OCI-LY7 (cell line): ENCODE results near the gene PDXK. TPM values are rescaled to one million over a fixed set of nuclear protein-coding genes. Genes with fewer than 3 reads are reported as not detected.
"Not testable (repeated sequence)": the region's sequence is repeated elsewhere in the genome, so short reads cannot be mapped to it uniquely, and the experiment has no call there.

Experiments used
- BruUV-seq: library from RNA; stranded (reverse); fragments of 400-500 nt; replicated peaks from 2 replicates; lab custom pipeline; 2021; lab: Mats Ljungman, UMichigan
- CTCF ChIA-PET: fragments of 300-600 bp; sonication (Branson Sonifier 250); formaldehyde crosslinking; loops from one replicate; lab custom pipeline; 2022; ENCODE audit warnings: antibody characterized with exemption; ENCODE audit not compliant: unreplicated experiment; lab: Charles Lee
- POLR2A ChIA-PET: fragments of 300-600 bp; sonication (Branson Sonifier 250); formaldehyde crosslinking; loops from one replicate; lab custom pipeline; 2022; ENCODE audit warnings: antibody characterized with exemption; lab: Charles Lee
- DNase-seq: peaks from one replicate; pipeline ENCODE4 v3.0.0-alpha.2; 2015; ENCODE audit warnings: low spot score
- H2AFZ ChIP-seq: fragments of 200-600 bp; sonication (generic), shearing (Covaris generic); 2 replicates; pipeline ENCODE4 v1.6.1; 2014; ENCODE audit warnings: mild to moderate bottlenecking, antibody characterized with exemption, low read length, moderate library complexity
- H3K27ac ChIP-seq: fragments of 200-600 bp; sonication (generic); 2 replicates; pipeline ENCODE4 v1.5.1; 2014; ENCODE audit warnings: mixed run types, low read depth, mild to moderate bottlenecking, moderate library complexity, low read length, inconsistent platforms; ENCODE audit not compliant: poor library complexity, severe bottlenecking
- H3K36me3 ChIP-seq: fragments of 200-600 bp; sonication (generic); 2 replicates; pipeline ENCODE4 v1.6.1; 2014; ENCODE audit warnings: mild to moderate bottlenecking, antibody characterized with exemption, low read length, moderate library complexity, mixed read lengths; ENCODE audit not compliant: insufficient read depth
- H3K4me1 ChIP-seq: fragments of 200-600 bp; sonication (generic); 2 replicates; pipeline ENCODE4 v1.5.1; 2014; ENCODE audit warnings: mild to moderate bottlenecking, low read length; ENCODE audit not compliant: insufficient read depth, poor library complexity, severe bottlenecking
- H3K4me2 ChIP-seq: fragments of 200-600 bp; sonication (generic); 2 replicates; pipeline ENCODE4 v1.6.1; 2014; ENCODE audit warnings: mild to moderate bottlenecking, low read length
- H3K4me3 ChIP-seq: fragments of 200-600 bp; sonication (generic); 2 replicates; pipeline ENCODE4 v1.5.1; 2014; ENCODE audit warnings: mild to moderate bottlenecking, low read depth, low read length; ENCODE audit not compliant: poor library complexity, severe bottlenecking
- H3K79me2 ChIP-seq: fragments of 200-600 bp; sonication (generic); 2 replicates; pipeline ENCODE4 v1.6.1; 2016; ENCODE audit warnings: low read depth, mild to moderate bottlenecking, low read length, moderate library complexity, mixed read lengths; ENCODE audit not compliant: insufficient read depth
- H3K9me2 ChIP-seq: fragments of 200-600 bp; sonication (generic); 2 replicates; pipeline ENCODE4 v1.6.1; 2016; ENCODE audit warnings: mild to moderate bottlenecking, low read length, mixed read lengths; ENCODE audit not compliant: insufficient read depth
- H3K9me3 ChIP-seq: fragments of 200-600 bp; sonication (generic); 2 replicates; pipeline ENCODE4 v1.6.1; 2014; ENCODE audit warnings: mild to moderate bottlenecking, mixed run types, low read length, mixed read lengths
- H4K20me1 ChIP-seq: fragments of 200-600 bp; sonication (generic); 2 replicates; pipeline ENCODE4 v1.6.1; 2014; ENCODE audit warnings: mild to moderate bottlenecking, antibody characterized with exemption, low read length, moderate library complexity, mixed read lengths; ENCODE audit not compliant: insufficient read depth
- EZH2phosphoT487 ChIP-seq: fragments of 200-600 bp; sonication (generic); IDR thresholded peaks from 2 replicates; pipeline ENCODE4 v1.6.1; 2018; ENCODE audit warnings: low read depth, borderline replicate concordance, mild to moderate bottlenecking, mixed run types, antibody characterized with exemption, low read length, moderate library complexity, mixed read lengths
- intact Hi-C: fragments of 100-400 bp; cut with micrococcal nuclease; formaldehyde crosslinking; loops from one replicate; pipeline ENCODE4 v1.10.0; 2022; ENCODE audit not compliant: unreplicated experiment
- total RNA-seq, 2 experiments: library from RNA; depleted of rRNA in 1 of 2; stranded (reverse); fragments of >200 nt in 1 of 2; shearing (Covaris generic) in 1 of 2; gene quantifications; 2 replicates each; pipeline ENCODE4 v1.2.3, GENCODE V29; 2014 to 2022
- TF ChIP-seq, protein P1 (sequence below): fragments of 200-600 bp; sonication (generic); conservative IDR thresholded peaks from 2 replicates; pipeline ENCODE4 v1.5.1; 2014; ENCODE audit warnings: mild to moderate bottlenecking, antibody characterized with exemption, low read length, moderate library complexity, mixed read lengths

PDXK gene
- total RNA-seq, 2 experiments from 2014 or later = 32.8 to 67.0 TPM

DNA sequence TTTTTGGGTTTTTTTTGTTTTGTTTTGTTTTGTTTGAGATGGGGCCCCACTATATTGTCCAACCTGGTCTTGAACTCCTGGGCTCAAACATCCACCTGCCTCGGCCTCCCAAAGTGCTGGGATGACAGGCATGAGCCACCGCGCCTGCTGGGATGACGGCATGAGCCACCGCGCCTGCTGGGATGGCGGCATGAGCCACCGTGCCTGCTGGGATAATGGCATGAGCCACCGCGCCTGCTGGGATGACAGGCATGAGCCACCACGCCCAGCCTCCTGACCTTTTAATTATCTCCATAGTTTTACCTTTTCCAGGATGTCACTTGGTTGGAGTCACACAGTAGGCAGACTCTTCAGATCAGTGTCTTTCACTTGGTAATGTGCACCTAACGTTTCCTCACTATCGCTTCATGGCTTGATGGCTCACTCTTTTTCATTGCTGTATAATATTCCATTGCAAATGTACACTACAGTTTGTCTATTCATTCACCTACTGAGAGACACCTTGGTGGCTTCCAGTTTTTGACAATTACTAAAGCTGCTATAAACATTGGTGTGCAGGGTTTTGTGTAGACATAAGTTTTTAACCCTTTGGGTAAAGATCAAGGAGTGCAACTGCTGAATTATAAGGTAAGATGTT lies 10.1 kb upstream of the PDXK start:
- POLR2A ChIA-PET = no interaction called here
- Histone ChIP-seq H3K4me1 (no peaks in the 10 kb centered on the region), H3K4me2 (no peak overlapping the region), H3K9me2 (no peaks in the 10 kb centered on the region), H3K9me3 (no peaks in the 10 kb centered on the region), H3K36me3 (no peaks in the 10 kb centered on the region), H3K4me3 (no peak overlapping the region), H3K27ac (no peak overlapping the region), H4K20me1 (no peaks in the 10 kb centered on the region), H3K79me2 (no peaks in the 10 kb centered on the region), H2AFZ (no peak overlapping the region)
- BruUV-seq = no TSS peak
- CTCF ChIA-PET = no interaction called here
- no peak for DNase-seq
- intact Hi-C loops = no loop called here
- TF ChIP-seq EZH2phosphoT487 = no peak
- TF ChIP-seq, protein P1, sequence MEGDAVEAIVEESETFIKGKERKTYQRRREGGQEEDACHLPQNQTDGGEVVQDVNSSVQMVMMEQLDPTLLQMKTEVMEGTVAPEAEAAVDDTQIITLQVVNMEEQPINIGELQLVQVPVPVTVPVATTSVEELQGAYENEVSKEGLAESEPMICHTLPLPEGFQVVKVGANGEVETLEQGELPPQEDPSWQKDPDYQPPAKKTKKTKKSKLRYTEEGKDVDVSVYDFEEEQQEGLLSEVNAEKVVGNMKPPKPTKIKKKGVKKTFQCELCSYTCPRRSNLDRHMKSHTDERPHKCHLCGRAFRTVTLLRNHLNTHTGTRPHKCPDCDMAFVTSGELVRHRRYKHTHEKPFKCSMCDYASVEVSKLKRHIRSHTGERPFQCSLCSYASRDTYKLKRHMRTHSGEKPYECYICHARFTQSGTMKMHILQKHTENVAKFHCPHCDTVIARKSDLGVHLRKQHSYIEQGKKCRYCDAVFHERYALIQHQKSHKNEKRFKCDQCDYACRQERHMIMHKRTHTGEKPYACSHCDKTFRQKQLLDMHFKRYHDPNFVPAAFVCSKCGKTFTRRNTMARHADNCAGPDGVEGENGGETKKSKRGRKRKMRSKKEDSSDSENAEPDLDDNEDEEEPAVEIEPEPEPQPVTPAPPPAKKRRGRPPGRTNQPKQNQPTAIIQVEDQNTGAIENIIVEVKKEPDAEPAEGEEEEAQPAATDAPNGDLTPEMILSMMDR = no peak

DNA sequence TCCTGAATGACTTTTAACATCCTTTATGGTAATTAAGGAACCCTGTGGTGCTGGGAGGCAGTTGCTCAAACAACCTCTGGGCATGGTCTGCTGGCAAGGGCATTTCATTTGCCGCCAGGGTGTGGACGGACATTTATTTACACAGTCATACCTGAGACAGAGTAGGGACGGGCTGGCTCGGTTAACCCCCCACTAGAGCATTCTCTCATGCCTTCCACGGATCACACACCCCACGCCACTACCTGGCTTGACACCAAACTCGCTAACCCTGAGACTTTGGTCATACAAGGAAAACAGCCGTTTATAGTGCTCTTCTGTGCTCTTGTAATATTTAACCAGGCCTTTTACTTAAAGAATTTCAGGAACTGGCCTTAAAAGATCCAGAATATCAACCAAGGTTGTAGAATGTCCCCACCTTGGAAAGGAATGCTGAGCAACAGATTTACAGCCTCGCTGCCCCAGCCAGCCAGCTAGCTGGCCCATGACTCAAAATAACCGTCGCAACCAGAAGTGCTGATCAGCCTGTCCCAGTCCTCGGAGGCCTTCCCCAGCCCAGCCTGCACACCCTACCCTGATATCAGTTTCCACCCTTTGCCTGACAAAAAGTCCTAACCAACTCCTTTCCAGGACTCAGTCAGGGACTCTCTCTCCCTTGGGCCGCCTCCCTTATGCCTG lies 6.5 kb upstream of the PDXK start:
- Histone ChIP-seq H3K4me1 (peaks cover 19% of the 10 kb centered on the region), H3K79me2 (no peaks in the 10 kb centered on the region), H3K4me3 (no peak overlapping the region), H4K20me1 (no peaks in the 10 kb centered on the region), H3K9me3 (no peaks in the 10 kb centered on the region), H3K9me2 (no peaks in the 10 kb centered on the region), H3K36me3 (no peaks in the 10 kb centered on the region), H3K27ac (no peak overlapping the region), H3K4me2 (no peak overlapping the region), H2AFZ (no peak overlapping the region)
- no peak for TF ChIP-seq EZH2phosphoT487
- TF ChIP-seq, protein P1 = no peak
- ChIA-PET CTCF (no interaction called here), POLR2A (no interaction called here)
- no TSS peak for BruUV-seq
- intact Hi-C loops = loop anchor here (10.0 kb wide), 1 partner anchor 388 kb away; no protein-coding TSS in a partner anchor
- no peak for DNase-seq

GRCh38 chr21:43713123-43713522 lies 5.8 kb upstream of the PDXK start:
- H3K36me3 ChIP-seq, H3K4me3 ChIP-seq, H3K27ac ChIP-seq, H4K20me1 ChIP-seq, DNase-seq, H3K4me2 ChIP-seq, H3K9me3 ChIP-seq, H2AFZ ChIP-seq, H3K9me2 ChIP-seq, CTCF ChIA-PET, POLR2A ChIA-PET, BruUV-seq, H3K79me2 ChIP-seq: not testable (repeated sequence)
- peaks cover 23% of the 10 kb centered on the region for H3K4me1 ChIP-seq
- intact Hi-C loops = loop anchor here (10.0 kb wide), 1 partner anchor 388 kb away; no protein-coding TSS in a partner anchor
